ENCODE data around the gene TSLP.

Gene TSLP

DNA sequence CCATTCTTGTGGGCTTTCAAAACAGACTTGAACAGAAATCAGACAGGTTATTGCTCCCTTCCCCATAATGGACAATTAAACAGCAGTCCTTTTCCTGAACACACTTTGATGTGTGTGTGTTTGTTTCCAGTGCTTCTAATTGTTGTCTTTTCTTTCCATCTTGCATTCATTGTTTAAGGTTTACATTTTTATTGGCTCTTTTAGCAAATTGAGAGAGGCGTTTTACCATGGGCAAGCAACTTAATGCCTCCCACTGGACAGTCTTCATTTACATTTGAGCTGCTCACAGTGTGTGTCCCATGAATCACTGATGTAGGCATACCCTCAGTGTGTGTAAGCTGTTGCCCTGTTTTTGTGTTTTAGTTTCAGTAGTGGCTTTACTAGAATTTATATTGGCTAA lies 45.6 kb downstream of the TSLP start:
- Histone ChIP-seq H3K4me1 (ENCODE audit: insufficient read depth, poor library complexity, severe bottlenecking) (no peaks in the 10 kb centered on the region), H3K27ac (ENCODE audit: poor library complexity, severe bottlenecking) (no peak overlapping the region), H3K27me3 (ENCODE audit: insufficient read depth, poor library complexity, severe bottlenecking) (no peaks in the 10 kb centered on the region), H3K4me3 (ENCODE audit: severe bottlenecking) (no peak overlapping the region), H3K36me3 (ENCODE audit: low read depth) (peaks cover 96% of the 10 kb centered on the region), H3K9me3 (ENCODE audit: severe bottlenecking) (no peaks in the 10 kb centered on the region)
- DNase-seq (ENCODE audit: low spot score), result no peak
- TF ChIP-seq, protein P1, sequence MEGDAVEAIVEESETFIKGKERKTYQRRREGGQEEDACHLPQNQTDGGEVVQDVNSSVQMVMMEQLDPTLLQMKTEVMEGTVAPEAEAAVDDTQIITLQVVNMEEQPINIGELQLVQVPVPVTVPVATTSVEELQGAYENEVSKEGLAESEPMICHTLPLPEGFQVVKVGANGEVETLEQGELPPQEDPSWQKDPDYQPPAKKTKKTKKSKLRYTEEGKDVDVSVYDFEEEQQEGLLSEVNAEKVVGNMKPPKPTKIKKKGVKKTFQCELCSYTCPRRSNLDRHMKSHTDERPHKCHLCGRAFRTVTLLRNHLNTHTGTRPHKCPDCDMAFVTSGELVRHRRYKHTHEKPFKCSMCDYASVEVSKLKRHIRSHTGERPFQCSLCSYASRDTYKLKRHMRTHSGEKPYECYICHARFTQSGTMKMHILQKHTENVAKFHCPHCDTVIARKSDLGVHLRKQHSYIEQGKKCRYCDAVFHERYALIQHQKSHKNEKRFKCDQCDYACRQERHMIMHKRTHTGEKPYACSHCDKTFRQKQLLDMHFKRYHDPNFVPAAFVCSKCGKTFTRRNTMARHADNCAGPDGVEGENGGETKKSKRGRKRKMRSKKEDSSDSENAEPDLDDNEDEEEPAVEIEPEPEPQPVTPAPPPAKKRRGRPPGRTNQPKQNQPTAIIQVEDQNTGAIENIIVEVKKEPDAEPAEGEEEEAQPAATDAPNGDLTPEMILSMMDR (IDR thresholded peaks at IDR 0.05; ENCODE audit: poor library complexity, severe bottlenecking), result no peak
- no peak for ATAC-seq (ENCODE audit: low read depth)

DNA sequence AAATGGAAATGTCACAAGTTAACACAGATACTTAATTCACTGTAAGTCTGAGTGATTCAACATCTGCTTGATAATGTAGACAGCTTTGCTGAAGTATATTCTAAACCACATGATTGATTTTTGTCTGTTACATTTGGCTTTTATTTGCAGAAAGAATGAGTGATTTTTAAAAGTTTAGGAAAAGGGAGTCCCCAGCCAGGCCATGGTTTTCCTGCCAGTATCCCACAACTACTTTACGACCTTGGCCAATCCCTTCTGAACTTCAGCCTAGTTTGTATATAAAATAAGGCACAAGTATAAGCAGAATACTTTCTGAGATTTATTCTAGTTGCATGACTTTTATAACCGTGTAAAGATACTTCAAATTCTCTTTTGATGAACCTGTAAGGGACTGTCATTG lies 47.7 kb downstream of the TSLP start:
- peaks cover 98% of the 10 kb centered on the region for H3K36me3 ChIP-seq (ENCODE audit: low read depth)
- no peak overlapping the region for H3K4me3 ChIP-seq (ENCODE audit: severe bottlenecking)
- H3K27me3 ChIP-seq (ENCODE audit: insufficient read depth, poor library complexity, severe bottlenecking), result no peaks in the 10 kb centered on the region
- H3K9me3 ChIP-seq (ENCODE audit: severe bottlenecking), result no peaks in the 10 kb centered on the region
- TF ChIP-seq, protein P1 (IDR thresholded peaks at IDR 0.05; ENCODE audit: poor library complexity, severe bottlenecking), result no peak
- no peak overlapping the region for H3K27ac ChIP-seq (ENCODE audit: poor library complexity, severe bottlenecking)
- ATAC-seq (ENCODE audit: low read depth) (no peak), DNase-seq (ENCODE audit: low spot score) (no peak)
- H3K4me1 ChIP-seq (ENCODE audit: insufficient read depth, poor library complexity, severe bottlenecking), result no peaks in the 10 kb centered on the region

GRCh38 chr5:111119856-111120255 lies 48.3 kb downstream of the TSLP start:
- Histone ChIP-seq H3K27me3 (ENCODE audit: insufficient read depth, poor library complexity, severe bottlenecking) (no peaks in the 10 kb centered on the region), H3K9me3 (ENCODE audit: severe bottlenecking) (no peaks in the 10 kb centered on the region), H3K36me3 (ENCODE audit: low read depth) (peaks cover 98% of the 10 kb centered on the region), H3K4me1 (ENCODE audit: insufficient read depth, poor library complexity, severe bottlenecking) (no peaks in the 10 kb centered on the region), H3K4me3 (ENCODE audit: severe bottlenecking) (no peak overlapping the region), H3K27ac (ENCODE audit: poor library complexity, severe bottlenecking) (no peak overlapping the region)
- TF ChIP-seq, protein P1 (IDR thresholded peaks at IDR 0.05; ENCODE audit: poor library complexity, severe bottlenecking), result no peak
- DNase-seq (ENCODE audit: low spot score) (no peak), ATAC-seq (ENCODE audit: low read depth) (no peak)

DNA sequence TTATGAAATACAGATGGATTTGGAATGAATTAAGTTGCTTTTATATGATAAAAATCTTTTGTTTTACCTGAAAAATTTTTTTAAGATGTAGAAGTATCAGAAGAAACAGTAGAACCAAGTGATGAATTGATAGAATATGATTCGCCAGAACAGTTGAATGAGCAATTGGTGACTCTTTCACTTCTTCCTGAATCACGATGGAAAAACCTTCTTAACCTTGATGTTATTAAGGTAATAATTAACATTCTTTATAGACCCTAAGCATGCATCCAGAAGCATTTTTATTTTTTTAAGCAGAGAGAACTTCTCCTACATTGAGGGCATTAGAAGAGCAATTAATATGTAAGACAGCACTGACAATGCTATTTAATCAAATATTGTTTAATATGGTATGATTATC lies 49.4 kb downstream of the TSLP start:
- ATAC-seq (ENCODE audit: low read depth) (no peak), DNase-seq (ENCODE audit: low spot score) (no peak)
- Histone ChIP-seq H3K9me3 (ENCODE audit: severe bottlenecking) (no peaks in the 10 kb centered on the region), H3K36me3 (ENCODE audit: low read depth) (peaks cover 99% of the 10 kb centered on the region), H3K4me3 (ENCODE audit: severe bottlenecking) (no peak overlapping the region), H3K27me3 (ENCODE audit: insufficient read depth, poor library complexity, severe bottlenecking) (no peaks in the 10 kb centered on the region), H3K4me1 (ENCODE audit: insufficient read depth, poor library complexity, severe bottlenecking) (no peaks in the 10 kb centered on the region), H3K27ac (ENCODE audit: poor library complexity, severe bottlenecking) (peak overlapping the region; percentile 12)
- TF ChIP-seq, protein P1 (IDR thresholded peaks at IDR 0.05; ENCODE audit: poor library complexity, severe bottlenecking), result no peak

- H3K4me1 ChIP-seq (ENCODE audit: insufficient read depth, poor library complexity, severe bottlenecking), result peaks cover 4% of the 10 kb centered on the region
- TF ChIP-seq, protein P1 (IDR thresholded peaks at IDR 0.05; ENCODE audit: poor library complexity, severe bottlenecking), result no peak
- ATAC-seq (ENCODE audit: low read depth), result peak; percentile 65; the same call in 2 of the 3 replicates
- peaks cover 100% of the 10 kb centered on the region for H3K36me3 ChIP-seq (ENCODE audit: low read depth)
- H3K27ac ChIP-seq (ENCODE audit: poor library complexity, severe bottlenecking), result peak overlapping the region; percentile 12
- no peak for DNase-seq (ENCODE audit: low spot score)
- H3K4me3 ChIP-seq (ENCODE audit: severe bottlenecking), result no peak overlapping the region
- no peaks in the 10 kb centered on the region for H3K9me3 ChIP-seq (ENCODE audit: severe bottlenecking)
- no peaks in the 10 kb centered on the region for H3K27me3 ChIP-seq (ENCODE audit: insufficient read depth, poor library complexity, severe bottlenecking)
Measured at GRCh38 chr5:111121926-111122325, 50.4 kb downstream of the TSLP start.

All from RWPE2 (cell line).